AG04450 (cell line): Measurements from ENCODE around the gene ANGPTL2. TPM values are rescaled to one million over a fixed set of nuclear protein-coding genes. Genes with fewer than 3 reads are reported as not detected.

Source experiments
- CTCF ChIA-PET: fragments of 300-600, 350-600 bp; formaldehyde crosslinking; extraction: SDS; loops from one replicate; lab custom pipeline; 2022; ENCODE audit warnings: antibody characterized with exemption, inconsistent platforms; lab: Charles Lee
- POLR2A ChIA-PET: fragments of 350-600 bp; formaldehyde crosslinking; extraction: SDS; loops from one replicate; lab custom pipeline; 2021; ENCODE audit warnings: antibody characterized with exemption, inconsistent platforms; lab: Yijun Ruan, JAX
- DNase-seq: peaks from one replicate; pipeline ENCODE4 v3.0.0-alpha.2; 2011; ENCODE audit warnings: low read depth, low spot score
- H3K27ac ChIP-seq: one replicate; pipeline ENCODE4 v1.5.1; 2012; ENCODE audit warnings: low read depth, low read length, control low read depth
- H3K27me3 ChIP-seq: one replicate; pipeline ENCODE4 v1.6.0; 2012; ENCODE audit warnings: low read length; ENCODE audit not compliant: control insufficient read depth, insufficient read depth
- H3K4me3 ChIP-seq: 2 replicates; pipeline ENCODE4 v1.5.1; 2011; ENCODE audit warnings: mild to moderate bottlenecking, low read depth, low read length, control low read depth
- H3K9me3 ChIP-seq: 2 replicates; pipeline ENCODE4 v1.5.1; 2012; ENCODE audit warnings: low read length; ENCODE audit not compliant: control insufficient read depth, insufficient read depth
- polyA plus RNA-seq: library from polyadenylated mRNA; depleted of rRNA; stranded (reverse); fragments of >200 nt; gene quantifications from 2 replicates; pipeline ENCODE4 v1.2.3, GENCODE V29; 2011
- TF ChIP-seq, protein P1 (sequence below): IDR thresholded peaks from 2 replicates; pipeline ENCODE4 v1.5.1; 2011; ENCODE audit warnings: low read depth, low read length, control low read depth, inconsistent platforms

Gene ANGPTL2
- polyA plus RNA-seq, 1 experiment, result 108 TPM

DNA sequence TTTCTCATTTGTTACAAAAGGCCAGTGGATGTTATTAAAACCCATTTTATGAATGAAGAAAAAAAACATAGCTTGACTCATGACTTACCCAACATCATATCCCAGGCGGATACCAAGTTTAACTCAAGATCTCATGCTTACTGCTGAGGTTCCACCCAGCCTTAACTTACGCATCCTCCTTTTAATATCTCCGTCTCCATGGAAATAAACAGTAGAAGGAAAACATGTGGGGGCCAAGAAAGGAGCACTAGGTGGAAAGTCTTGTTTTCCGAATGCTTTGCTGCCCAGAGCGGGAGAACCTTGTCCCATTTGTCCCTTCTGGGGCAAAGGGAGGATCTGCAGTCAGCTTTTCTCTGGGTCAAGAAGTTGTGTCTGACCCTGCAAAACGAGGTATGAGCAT is 44.1 kb downstream of the ANGPTL2 start:
- H3K27me3 ChIP-seq, result no peaks in the 10 kb centered on the region
- TF ChIP-seq, protein P1, sequence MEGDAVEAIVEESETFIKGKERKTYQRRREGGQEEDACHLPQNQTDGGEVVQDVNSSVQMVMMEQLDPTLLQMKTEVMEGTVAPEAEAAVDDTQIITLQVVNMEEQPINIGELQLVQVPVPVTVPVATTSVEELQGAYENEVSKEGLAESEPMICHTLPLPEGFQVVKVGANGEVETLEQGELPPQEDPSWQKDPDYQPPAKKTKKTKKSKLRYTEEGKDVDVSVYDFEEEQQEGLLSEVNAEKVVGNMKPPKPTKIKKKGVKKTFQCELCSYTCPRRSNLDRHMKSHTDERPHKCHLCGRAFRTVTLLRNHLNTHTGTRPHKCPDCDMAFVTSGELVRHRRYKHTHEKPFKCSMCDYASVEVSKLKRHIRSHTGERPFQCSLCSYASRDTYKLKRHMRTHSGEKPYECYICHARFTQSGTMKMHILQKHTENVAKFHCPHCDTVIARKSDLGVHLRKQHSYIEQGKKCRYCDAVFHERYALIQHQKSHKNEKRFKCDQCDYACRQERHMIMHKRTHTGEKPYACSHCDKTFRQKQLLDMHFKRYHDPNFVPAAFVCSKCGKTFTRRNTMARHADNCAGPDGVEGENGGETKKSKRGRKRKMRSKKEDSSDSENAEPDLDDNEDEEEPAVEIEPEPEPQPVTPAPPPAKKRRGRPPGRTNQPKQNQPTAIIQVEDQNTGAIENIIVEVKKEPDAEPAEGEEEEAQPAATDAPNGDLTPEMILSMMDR, result no peak
- POLR2A ChIA-PET, result interaction anchor here (0.6 kb wide), 1 partner anchor 495 kb away, joined by 5 read pairs; no protein-coding TSS in a partner anchor
- no peak for DNase-seq
- H3K27ac ChIP-seq, result no peak overlapping the region
- H3K4me3 ChIP-seq, result no peak overlapping the region
- CTCF ChIA-PET, result no interaction called here
- H3K9me3 ChIP-seq, result peaks cover 3% of the 10 kb centered on the region; the same call in 1 of the 2 replicates

DNA sequence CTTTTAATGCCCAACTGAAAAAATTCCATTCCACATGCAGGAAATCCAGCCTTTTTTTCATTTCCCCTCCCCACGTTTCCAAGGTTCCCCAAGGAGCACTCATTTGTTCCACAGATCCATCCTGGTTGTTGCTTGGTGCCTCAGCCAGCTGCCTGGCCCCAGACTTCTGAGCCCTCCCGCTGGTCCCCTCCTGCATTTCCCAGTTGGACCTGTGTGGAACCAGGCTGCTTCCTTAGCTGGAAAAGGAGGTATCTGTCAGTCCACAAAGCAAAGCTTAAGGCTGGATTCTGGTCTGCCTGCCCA is 44.8 kb downstream of the ANGPTL2 start:
- no peak overlapping the region for H3K4me3 ChIP-seq
- POLR2A ChIA-PET, result no interaction called here
- H3K9me3 ChIP-seq, result peaks cover 3% of the 10 kb centered on the region; the same call in 1 of the 2 replicates
- CTCF ChIA-PET, result no interaction called here
- no peak overlapping the region for H3K27ac ChIP-seq
- TF ChIP-seq, protein P1, result no peak
- H3K27me3 ChIP-seq, result no peaks in the 10 kb centered on the region
- no peak for DNase-seq

DNA sequence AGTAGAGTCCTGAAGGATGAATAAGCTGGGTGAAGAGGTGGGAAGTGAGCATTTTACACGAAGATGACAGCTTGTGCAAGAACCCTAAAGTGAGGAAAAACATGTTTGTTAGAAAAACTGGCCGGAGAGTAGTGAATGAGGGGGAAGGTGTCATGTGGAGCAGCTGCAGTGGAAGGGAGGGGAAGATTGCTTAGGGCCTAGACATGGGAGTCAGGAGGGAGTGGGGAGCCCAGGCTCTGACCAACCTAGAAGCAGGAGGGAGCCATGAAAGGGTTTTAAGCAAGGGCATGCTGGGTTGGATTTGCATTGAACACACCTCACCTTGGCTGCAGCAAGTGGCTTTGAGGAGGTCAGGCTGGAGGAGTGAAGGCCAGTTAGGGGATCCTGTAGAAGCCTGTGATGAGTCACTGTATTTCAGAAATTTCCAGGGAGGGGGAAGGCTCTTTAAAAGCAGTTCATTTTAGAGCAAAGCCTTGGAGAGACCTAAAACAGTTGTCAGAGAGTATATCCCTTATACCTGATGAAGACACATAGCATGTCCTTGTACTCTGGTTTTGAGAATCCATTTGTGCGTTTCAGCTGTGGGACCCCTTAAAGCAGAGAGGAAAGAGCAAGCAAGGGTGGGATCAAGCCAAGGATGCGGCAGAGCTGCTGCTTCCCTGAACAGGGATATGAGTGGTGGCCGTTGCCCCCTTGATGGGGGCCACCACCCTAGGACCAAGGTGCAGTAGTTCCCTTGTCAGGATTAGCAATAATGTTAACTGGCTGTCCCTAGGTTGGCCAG is 45.4 kb downstream of the ANGPTL2 start:
- H3K4me3 ChIP-seq, result no peak overlapping the region
- no peaks in the 10 kb centered on the region for H3K27me3 ChIP-seq
- POLR2A ChIA-PET, result no interaction called here
- H3K9me3 ChIP-seq, result peaks cover 3% of the 10 kb centered on the region; the same call in 1 of the 2 replicates
- CTCF ChIA-PET, result no interaction called here
- H3K27ac ChIP-seq, result no peak overlapping the region
- DNase-seq, result no peak
- TF ChIP-seq, protein P1, result no peak

DNA sequence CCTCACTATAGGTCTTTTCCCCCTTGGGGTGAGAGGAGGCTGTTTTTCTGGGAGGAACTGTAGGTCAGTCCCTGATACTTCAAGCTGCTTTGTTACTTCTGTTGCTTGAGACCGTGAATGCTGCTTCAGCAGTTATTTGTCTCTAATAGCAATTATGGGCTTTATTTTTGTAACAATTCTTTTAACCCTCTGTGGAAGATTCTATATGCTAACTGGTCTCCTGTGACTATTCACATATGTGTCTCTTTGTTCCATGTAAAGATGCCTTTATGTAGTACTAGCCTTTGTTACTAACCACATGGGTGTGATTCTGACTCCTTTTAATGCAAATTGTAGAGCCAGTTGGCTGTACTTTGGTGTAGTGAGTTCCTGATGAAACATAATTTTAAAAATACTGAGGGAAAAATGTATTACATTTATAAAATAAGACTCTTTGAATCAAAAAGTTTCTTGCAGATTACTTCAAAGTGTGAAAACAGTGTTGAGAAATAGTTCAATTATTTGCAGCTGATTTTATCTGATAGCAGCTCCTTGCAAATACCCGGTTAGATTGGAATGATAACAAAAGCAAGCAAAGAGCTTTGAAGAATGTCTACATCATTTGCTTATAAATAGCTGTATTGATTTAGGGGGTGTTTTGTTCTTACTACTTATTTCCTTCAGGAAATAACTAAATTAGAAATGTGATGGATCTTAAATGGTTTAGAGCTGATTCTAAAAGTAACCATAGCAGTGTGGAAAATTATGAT is 46.6 kb downstream of the ANGPTL2 start:
- peaks cover 3% of the 10 kb centered on the region; the same call in 1 of the 2 replicates for H3K9me3 ChIP-seq
- H3K27ac ChIP-seq, result no peak overlapping the region
- TF ChIP-seq, protein P1, result no peak
- H3K4me3 ChIP-seq, result no peak overlapping the region
- POLR2A ChIA-PET, result no interaction called here
- H3K27me3 ChIP-seq, result no peaks in the 10 kb centered on the region
- CTCF ChIA-PET, result interaction anchor here (0.6 kb wide), 1 partner anchor 123 kb away, joined by 3 read pairs; no protein-coding TSS in a partner anchor
- no peak for DNase-seq
